H9 (cell line): ENCODE data around the gene CRAT. TPM values are rescaled to one million over a fixed set of nuclear protein-coding genes. Genes with fewer than 3 reads are reported as not detected.
A peak's percentile ranks its signal among the peaks of the same experiment; 100 is the strongest.

Experiments
- DNase-seq: peaks from one replicate; pipeline ENCODE4 v3.0.0-alpha.2; 2017
- H2AFZ ChIP-seq: one replicate; pipeline ENCODE4 v1.6.1; 2013; ENCODE audit warnings: mild to moderate bottlenecking, low read length, control low read depth, moderate library complexity
- H2AK5ac ChIP-seq: 2 replicates; pipeline ENCODE4 v1.6.1; 2013; ENCODE audit warnings: low read length, control low read depth, mixed read lengths; ENCODE audit not compliant: insufficient read length
- H2BK120ac ChIP-seq: one replicate; pipeline ENCODE4 v1.6.1; 2013; ENCODE audit warnings: low read depth, mild to moderate bottlenecking, low read length, control low read depth, inconsistent platforms; ENCODE audit not compliant: poor library complexity, severe bottlenecking
- H2BK12ac ChIP-seq: 2 replicates; pipeline ENCODE4 v1.6.1; 2013; ENCODE audit warnings: low read length, control low read depth, mixed read lengths, low read depth; ENCODE audit not compliant: insufficient read length
- H2BK15ac ChIP-seq: 2 replicates; pipeline ENCODE4 v1.6.1; 2013; ENCODE audit warnings: low read depth, low read length, control low read depth
- H2BK20ac ChIP-seq: one replicate; pipeline ENCODE4 v1.6.1; 2013; ENCODE audit warnings: low read depth, mild to moderate bottlenecking, low read length, control low read depth, inconsistent platforms; ENCODE audit not compliant: poor library complexity, severe bottlenecking
- H2BK5ac ChIP-seq: 2 replicates; pipeline ENCODE4 v1.6.1; 2013; ENCODE audit warnings: low read length, control low read depth, mixed read lengths; ENCODE audit not compliant: insufficient read length
- H3K14ac ChIP-seq: 2 replicates; pipeline ENCODE4 v1.6.1; 2013; ENCODE audit warnings: low read length, control low read depth; ENCODE audit not compliant: insufficient read depth
- H3K18ac ChIP-seq: 2 replicates; pipeline ENCODE4 v1.6.1; 2013; ENCODE audit warnings: low read depth, mild to moderate bottlenecking, mixed read lengths, low read length, control low read depth; ENCODE audit not compliant: insufficient read length
- H3K23ac ChIP-seq: 2 replicates; pipeline ENCODE4 v1.6.1; 2013; ENCODE audit warnings: low read length, control low read depth, mixed read lengths, low read depth; ENCODE audit not compliant: insufficient read length
- H3K23me2 ChIP-seq: 2 replicates; pipeline ENCODE4 v1.6.1; 2013; ENCODE audit warnings: low read depth, mild to moderate bottlenecking, mixed read lengths, low read length, control low read depth; ENCODE audit not compliant: insufficient read length, poor library complexity, severe bottlenecking
- H3K27ac ChIP-seq: 2 replicates; pipeline ENCODE4 v1.5.1; 2013; ENCODE audit warnings: low read length, control low read depth, mixed read lengths, low read depth; ENCODE audit not compliant: insufficient read length
- H3K27me3 ChIP-seq: 2 replicates; pipeline ENCODE4 v1.6.1; 2013; ENCODE audit warnings: low read length, control low read depth, inconsistent platforms; ENCODE audit not compliant: insufficient read depth
- H3K4ac ChIP-seq: 2 replicates; pipeline ENCODE4 v1.6.1; 2013; ENCODE audit warnings: low read depth, mild to moderate bottlenecking, control low read depth, inconsistent platforms, low read length, moderate library complexity
- H3K4me1 ChIP-seq: 2 replicates; pipeline ENCODE4 v1.6.1; 2013; ENCODE audit warnings: low read length, control low read depth, inconsistent platforms; ENCODE audit not compliant: insufficient read depth
- H3K4me2 ChIP-seq: 2 replicates; pipeline ENCODE4 v1.6.1; 2013; ENCODE audit warnings: low read length, control low read depth, mixed read lengths; ENCODE audit not compliant: insufficient read length, insufficient read depth
- H3K56ac ChIP-seq: 2 replicates; pipeline ENCODE4 v1.6.1; 2013; ENCODE audit warnings: low read depth, mild to moderate bottlenecking, mixed read lengths, low read length, control low read depth; ENCODE audit not compliant: insufficient read length
- H3K79me1 ChIP-seq: 2 replicates; pipeline ENCODE4 v1.6.1; 2013; ENCODE audit warnings: low read depth, mild to moderate bottlenecking, moderate library complexity, low read length, control low read depth, inconsistent platforms; ENCODE audit not compliant: insufficient read depth, poor library complexity, severe bottlenecking
- H3K79me2 ChIP-seq: 2 replicates; pipeline ENCODE4 v1.6.1; 2013; ENCODE audit warnings: low read length, control low read depth, inconsistent platforms; ENCODE audit not compliant: insufficient read depth
- H3K9ac ChIP-seq: 2 replicates; pipeline ENCODE4 v1.6.1; 2013; ENCODE audit warnings: low read length, control low read depth, mixed read lengths; ENCODE audit not compliant: insufficient read length; ENCODE audit errors: extremely low read depth
- H3K9me3 ChIP-seq: one replicate; pipeline ENCODE4 v1.6.1; 2013; ENCODE audit warnings: low read depth, low read length, inconsistent platforms; ENCODE audit not compliant: control insufficient read depth
- H3T11ph ChIP-seq: one replicate; pipeline ENCODE4 v1.6.1; 2013; ENCODE audit warnings: mild to moderate bottlenecking, low read length, control low read depth, inconsistent platforms
- H4K20me1 ChIP-seq: one replicate; pipeline ENCODE4 v1.6.1; 2013; ENCODE audit not compliant: control insufficient read depth, insufficient read length, insufficient read depth
- H4K5ac ChIP-seq: 2 replicates; pipeline ENCODE4 v1.6.1; 2013; ENCODE audit warnings: low read depth, mild to moderate bottlenecking, mixed read lengths, low read length, control low read depth; ENCODE audit not compliant: insufficient read length
- H4K8ac ChIP-seq: replicated peaks from 2 replicates; pipeline ENCODE4 v1.6.1; 2013; ENCODE audit warnings: low read length, control low read depth, mixed read lengths, low read depth; ENCODE audit not compliant: insufficient read length
- H4K91ac ChIP-seq: 2 replicates; pipeline ENCODE4 v1.6.1; 2013; ENCODE audit warnings: low read depth, mild to moderate bottlenecking, moderate library complexity, mixed read lengths, low read length, control low read depth; ENCODE audit not compliant: insufficient read length
- H3K27ac Mint-ChIP-seq, 3 experiments: 2 replicates in 2 of 3; 3 replicates in 1 of 3; pipeline ENCODE4 v1.8.0; 2020 to 2021; ENCODE audit warnings: mixed read lengths in 3 of 3, mild to moderate bottlenecking in 1 of 3, moderate library complexity in 1 of 3
- H3K27me3 Mint-ChIP-seq: 2 replicates; pipeline ENCODE4 v1.8.0; 2021; ENCODE audit warnings: low read depth, mild to moderate bottlenecking, moderate library complexity, mixed read lengths
- H3K36me3 Mint-ChIP-seq, 3 experiments: 2 replicates in 2 of 3; 3 replicates in 1 of 3; pipeline ENCODE4 v1.8.0; 2020 to 2021; ENCODE audit warnings: low read depth in 3 of 3, mixed read lengths in 3 of 3; ENCODE audit not compliant: insufficient read depth in 1 of 3
- H3K4me1 Mint-ChIP-seq, 2 experiments: 2 replicates each; pipeline ENCODE4 v1.8.0; 2020; ENCODE audit warnings: mixed read lengths in 2 of 2
- H3K4me3 Mint-ChIP-seq, 2 experiments: 2 replicates in 1 of 2; 3 replicates in 1 of 2; pipeline ENCODE4 v1.8.0; 2020 to 2021; ENCODE audit warnings: mild to moderate bottlenecking in 2 of 2, mixed read lengths in 2 of 2, moderate library complexity in 1 of 2
- H3K9me3 Mint-ChIP-seq, 2 experiments: 2 replicates in 1 of 2; 3 replicates in 1 of 2; pipeline ENCODE4 v1.8.0; 2020; ENCODE audit warnings: mild to moderate bottlenecking in 2 of 2, mixed read lengths in 2 of 2, moderate library complexity in 1 of 2
- WGBS: extraction: QIAGEN DNeasy Blood & Tissue Kit; methylation state at CpG from one replicate; pipeline ENCODE4 v1.1.7; 2013; ENCODE audit warnings: missing lambda C conversion rate, low lambda C conversion rate, mixed read lengths; ENCODE audit not compliant: insufficient read length; ENCODE audit errors: extremely low coverage; 5-methylcytosine and 5-hydroxymethylcytosine counted together
- total RNA-seq: library from RNA; stranded (reverse); gene quantifications from 2 replicates; pipeline ENCODE4 v1.2.1, GENCODE V29; 2021
- TF ChIP-seq, protein P1 (sequence below): fragments of 200-600 bp; sonication (generic); conservative IDR thresholded peaks from 3 replicates; pipeline ENCODE4 v1.8.0; 2021; ENCODE audit warnings: antibody characterized with exemption, mild to moderate bottlenecking

Gene CRAT
- total RNA-seq, 1 experiment from 2014 or later, result 15.0 TPM

DNA sequence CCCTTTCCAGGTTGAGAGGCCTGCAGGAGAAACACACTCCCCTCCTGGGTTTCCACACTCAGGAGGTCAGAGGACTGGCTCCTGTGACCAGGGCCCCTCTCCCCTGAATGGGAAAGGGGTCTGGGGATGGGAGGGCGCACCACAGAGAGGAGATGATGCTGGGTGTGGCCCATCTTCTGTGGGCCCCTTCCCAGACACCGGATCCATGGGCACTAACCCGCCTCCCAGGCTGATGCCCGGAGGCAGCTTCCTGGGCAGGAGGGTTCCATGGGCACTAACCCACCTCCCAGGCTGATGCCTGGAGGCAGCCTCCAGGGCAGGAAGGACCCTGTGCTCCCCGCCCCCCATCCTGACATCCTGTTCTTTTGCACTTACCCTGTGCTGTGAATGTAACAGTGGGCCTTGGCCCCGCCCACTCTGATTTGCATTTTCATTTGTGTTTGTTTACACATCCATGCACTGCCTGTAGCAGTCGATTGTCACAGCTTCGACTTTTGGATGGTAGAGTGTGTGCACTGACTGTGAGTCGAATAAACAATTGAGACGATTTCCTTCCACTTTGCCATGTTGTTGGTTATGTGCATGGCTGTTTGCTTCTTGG lies 39.0 kb downstream of the CRAT start:
- H2BK120ac ChIP-seq, result no peak overlapping the region
- no peak overlapping the region for H3K14ac ChIP-seq
- Mint-ChIP-seq H3K27ac (peak overlapping the region; percentile 79 to 84 (median 83); a peak in 6 of 7 replicates), H3K4me1 (peaks cover 14 to 23% of the 10 kb centered on the region in 2 experiments), H3K9me3 (no peaks in the 10 kb centered on the region), H3K36me3 (peaks cover 10 to 19% (median 19%) of the 10 kb centered on the region in 3 experiments; a peak in 5 of 7 replicates), H3K4me3 (peak overlapping the region; percentile 31 to 69), H3K27me3 (no peaks in the 10 kb centered on the region)
- H3K4ac ChIP-seq, result no peak overlapping the region
- no peaks in the 10 kb centered on the region for H3K79me2 ChIP-seq
- no peak overlapping the region for H3K27ac ChIP-seq
- H3K56ac ChIP-seq, result no peak overlapping the region
- H2BK15ac ChIP-seq, result no peak overlapping the region
- no peak overlapping the region for H2AFZ ChIP-seq
- H3K18ac ChIP-seq, result no peak overlapping the region
- no peak overlapping the region for H2BK20ac ChIP-seq
- H3K23me2 ChIP-seq, result no peaks in the 10 kb centered on the region
- no peaks in the 10 kb centered on the region for H4K20me1 ChIP-seq
- no peaks in the 10 kb centered on the region for H3K9me3 ChIP-seq
- no peak overlapping the region for H4K8ac ChIP-seq
- DNase-seq, result peak; percentile 92
- TF ChIP-seq, protein P1, sequence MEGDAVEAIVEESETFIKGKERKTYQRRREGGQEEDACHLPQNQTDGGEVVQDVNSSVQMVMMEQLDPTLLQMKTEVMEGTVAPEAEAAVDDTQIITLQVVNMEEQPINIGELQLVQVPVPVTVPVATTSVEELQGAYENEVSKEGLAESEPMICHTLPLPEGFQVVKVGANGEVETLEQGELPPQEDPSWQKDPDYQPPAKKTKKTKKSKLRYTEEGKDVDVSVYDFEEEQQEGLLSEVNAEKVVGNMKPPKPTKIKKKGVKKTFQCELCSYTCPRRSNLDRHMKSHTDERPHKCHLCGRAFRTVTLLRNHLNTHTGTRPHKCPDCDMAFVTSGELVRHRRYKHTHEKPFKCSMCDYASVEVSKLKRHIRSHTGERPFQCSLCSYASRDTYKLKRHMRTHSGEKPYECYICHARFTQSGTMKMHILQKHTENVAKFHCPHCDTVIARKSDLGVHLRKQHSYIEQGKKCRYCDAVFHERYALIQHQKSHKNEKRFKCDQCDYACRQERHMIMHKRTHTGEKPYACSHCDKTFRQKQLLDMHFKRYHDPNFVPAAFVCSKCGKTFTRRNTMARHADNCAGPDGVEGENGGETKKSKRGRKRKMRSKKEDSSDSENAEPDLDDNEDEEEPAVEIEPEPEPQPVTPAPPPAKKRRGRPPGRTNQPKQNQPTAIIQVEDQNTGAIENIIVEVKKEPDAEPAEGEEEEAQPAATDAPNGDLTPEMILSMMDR, result no peak
- no peaks in the 10 kb centered on the region for H3K79me1 ChIP-seq
- H3T11ph ChIP-seq, result no peak overlapping the region
- H4K91ac ChIP-seq, result no peak overlapping the region
- no peak overlapping the region for H2BK12ac ChIP-seq
- H2BK5ac ChIP-seq, result no peak overlapping the region
- no peak overlapping the region for H3K9ac ChIP-seq
- H3K4me2 ChIP-seq, result peak overlapping the region; percentile 1
- no peak overlapping the region for H4K5ac ChIP-seq
- H3K4me1 ChIP-seq, result peaks cover 5% of the 10 kb centered on the region; the same call in 1 of the 2 replicates
- H3K27me3 ChIP-seq, result no peaks in the 10 kb centered on the region
- no peak overlapping the region for H3K23ac ChIP-seq
- no CpG with 5 or more reads among the region's 10 CpGs for WGBS
- no peak overlapping the region for H2AK5ac ChIP-seq
